CD4-positive, alpha-beta T cell treated with Interleukin-17A for 1 hour (primary cell): Measurements from ENCODE around the gene CASP5.

Experiments used
- DNase-seq: peaks from one replicate; pipeline ENCODE4 v3.0.0-alpha.2; 2020

The CASP5 gene

GRCh38 chr11:104967534-104968354 lies 55.2 kb downstream of the CASP5 start:
- DNase-seq: peak; percentile 16

- no peak for DNase-seq
Observed at GRCh38 chr11:104965735-104966134, 57.2 kb downstream of the CASP5 start.

DNA sequence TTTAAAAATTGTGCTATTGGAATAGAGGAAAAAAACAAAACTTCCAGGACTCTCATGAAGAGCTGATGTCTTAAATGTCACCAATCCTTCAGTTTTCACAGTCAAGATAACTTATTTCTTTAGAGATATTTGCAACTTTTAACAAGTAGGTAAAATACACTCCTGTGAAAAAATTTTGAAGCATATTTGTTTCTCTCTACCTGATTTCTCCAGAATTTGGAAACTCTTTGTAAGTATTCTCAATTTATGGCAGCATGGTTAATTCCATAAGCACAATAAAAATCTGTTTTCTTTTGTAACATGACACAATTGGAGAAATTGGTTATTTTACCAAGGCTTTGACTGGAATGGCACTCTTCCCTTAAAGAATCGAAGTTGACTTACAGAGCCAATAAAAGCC lies 58.7 kb downstream of the CASP5 start:
- DNase-seq: no peak

- DNase-seq: no peak
Observed at GRCh38 chr11:104962852-104963251, 60.1 kb downstream of the CASP5 start.

GRCh38 chr11:104957280-104957679 lies 65.7 kb downstream of the CASP5 start:
- DNase-seq: no peak

- DNase-seq: no peak
Observed at GRCh38 chr11:104956528-104956927, 66.4 kb downstream of the CASP5 start.

GRCh38 chr11:104946907-104947306 lies 76.1 kb downstream of the CASP5 start:
- peak; percentile 76 for DNase-seq
